Embryonic facial prominence (tissue), 1 donor: Measurements from ENCODE around the gene CSK.
"Not testable (repeated sequence)": the region's sequence is repeated elsewhere in the genome, so short reads cannot be mapped to it uniquely, and the experiment has no call there.

Experiments
- DNase-seq: peaks from one replicate; pipeline ENCODE4 v3.0.0-alpha.2; 2016; ENCODE audit errors: extremely low spot score

Gene CSK

DNA sequence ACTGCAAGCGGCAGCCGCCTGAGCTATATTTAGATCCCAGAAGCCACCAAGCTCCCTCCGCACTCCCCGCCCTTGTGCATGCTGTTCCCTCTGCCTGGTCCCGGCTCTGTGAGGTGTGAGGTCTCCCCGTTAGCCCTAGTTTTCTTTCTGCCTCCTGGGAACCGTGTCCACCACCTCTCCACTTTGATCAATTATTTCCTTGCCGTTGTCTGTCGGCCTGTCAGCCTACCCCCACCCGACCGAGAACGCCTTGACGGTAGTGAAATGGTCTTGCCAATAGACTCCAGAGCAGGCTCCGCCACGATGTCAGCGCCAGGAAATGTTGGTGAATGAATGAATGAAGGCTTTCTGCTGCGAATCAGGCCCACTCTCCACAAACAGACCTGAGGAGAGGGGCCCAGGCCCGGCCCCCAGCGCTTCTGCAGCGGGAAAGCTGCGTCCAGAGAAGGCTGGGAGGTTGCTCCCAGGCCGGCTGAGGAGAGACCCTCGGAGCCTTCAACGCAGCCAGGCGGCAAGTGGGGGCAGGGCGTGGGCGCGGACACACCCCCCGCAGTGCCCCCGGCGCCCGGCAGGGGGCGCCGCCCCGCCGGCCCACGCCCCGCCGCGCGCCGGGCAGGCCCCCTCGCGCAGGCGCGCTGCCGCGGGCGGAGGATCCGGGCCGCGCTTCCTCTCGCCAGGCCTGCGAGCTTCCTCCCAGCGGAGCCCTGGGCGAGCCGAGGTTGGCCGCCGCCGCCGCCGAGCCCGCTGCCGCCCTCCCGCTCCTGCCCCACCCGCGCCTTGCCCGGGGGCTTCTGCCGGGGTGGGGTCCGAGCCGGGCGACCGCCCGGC is at the start of gene CSK:
TSS of gene CSK (plus strand) at position 650 of the 828 bp plus-strand sequence. CDS start 16,218 bp downstream, outside the sequence.
- DNase-seq, result no peak

DNA sequence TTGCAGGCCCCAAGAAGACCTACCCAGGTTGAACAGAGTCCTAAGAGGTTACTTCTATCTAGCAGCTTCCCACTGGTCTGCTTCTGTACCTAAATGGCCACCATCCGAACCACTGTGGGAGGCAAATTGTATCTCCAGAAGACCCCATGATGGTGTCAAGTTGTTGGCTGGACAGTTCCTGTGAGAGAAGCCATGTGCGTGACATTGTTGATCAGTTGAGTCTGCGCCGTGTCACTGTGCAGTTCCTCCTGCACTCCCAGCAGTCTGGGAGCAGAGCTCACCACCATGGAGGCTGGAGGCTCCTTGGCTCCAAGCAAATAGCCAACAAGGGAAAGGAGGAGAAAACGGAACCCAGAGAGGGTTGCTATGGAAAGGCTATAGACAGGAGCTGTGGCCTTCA is 49.0 kb upstream of the CSK start:
- DNase-seq, result no peak

DNA sequence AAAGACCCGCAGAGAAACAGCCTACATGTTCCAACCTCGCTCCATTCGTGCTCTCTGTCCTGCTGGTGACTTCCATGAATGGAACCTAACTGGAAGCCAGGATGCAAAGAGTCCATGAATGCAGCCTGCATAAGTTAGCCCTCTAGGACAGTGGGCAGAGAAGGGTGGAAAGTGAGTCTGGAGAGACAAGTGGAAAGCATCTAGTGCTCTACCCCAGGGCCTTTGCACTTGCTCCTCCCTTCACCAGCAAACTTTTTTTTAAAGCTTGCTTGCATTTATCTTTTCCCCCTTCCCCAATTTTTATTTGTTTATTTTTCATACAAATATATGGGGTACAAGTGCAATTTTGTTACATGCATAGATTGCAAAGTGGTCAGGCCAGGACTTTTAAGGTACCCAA is 48.6 kb upstream of the CSK start:
- no peak for DNase-seq

DNA sequence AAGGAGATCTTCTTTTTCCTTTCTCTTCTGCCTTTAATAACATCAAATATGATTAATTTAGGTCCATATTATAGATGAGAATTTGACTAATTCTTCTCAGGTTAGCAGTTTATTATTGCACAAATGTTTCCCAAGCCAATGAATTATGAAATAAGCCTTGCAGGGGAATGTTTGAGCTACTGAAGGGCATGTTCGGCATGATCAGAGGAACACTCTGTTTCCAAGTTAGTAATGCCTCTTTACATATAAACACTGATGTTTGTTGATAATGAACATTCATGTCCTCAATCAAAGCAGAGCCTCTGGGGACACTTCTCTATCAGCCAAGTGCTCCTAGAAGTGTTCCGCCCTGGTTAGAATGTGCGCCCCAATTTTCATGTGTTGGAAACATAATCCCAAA is 46.6 kb upstream of the CSK start:
- no peak for DNase-seq

DNA sequence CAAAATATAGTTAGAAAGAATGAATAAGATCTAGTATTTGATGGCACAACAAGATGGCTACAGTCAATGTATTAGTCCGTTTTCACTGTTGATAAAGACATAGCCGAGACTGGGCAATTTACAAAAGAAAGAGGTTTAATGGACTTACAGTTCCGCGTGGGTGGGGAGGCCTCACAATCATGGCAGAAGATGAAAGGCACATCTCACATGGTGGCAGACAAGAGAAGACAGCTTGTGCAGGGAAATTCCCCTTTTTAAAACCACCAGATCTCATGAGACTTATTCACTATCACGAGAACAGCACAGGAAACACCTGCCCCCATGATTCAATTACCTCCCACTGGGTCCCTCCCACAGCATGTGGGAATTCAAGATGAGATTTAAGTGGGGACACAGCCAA is 43.6 kb upstream of the CSK start:
- DNase-seq, result not testable (repeated sequence)

DNA sequence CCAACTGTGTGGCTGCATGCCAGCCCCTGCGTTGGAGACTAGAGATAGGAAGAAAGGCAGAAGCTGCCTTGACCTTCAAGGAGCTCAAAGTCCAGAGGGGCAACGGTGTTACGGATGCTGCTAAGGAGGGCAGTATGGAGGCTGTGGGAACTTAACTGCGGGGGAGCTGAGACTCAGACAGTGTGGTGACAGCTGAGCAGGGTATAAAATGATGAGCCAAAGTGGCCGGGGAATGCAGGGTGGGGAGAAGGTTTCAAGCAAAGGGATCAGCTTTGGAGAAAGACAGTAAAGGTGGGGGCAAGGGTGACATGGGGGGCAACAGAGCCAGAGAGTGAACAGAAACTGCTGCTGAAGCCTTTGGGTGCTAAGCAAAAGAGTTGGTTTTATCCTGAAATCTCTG is 39.5 kb upstream of the CSK start:
- DNase-seq, result no peak

DNA sequence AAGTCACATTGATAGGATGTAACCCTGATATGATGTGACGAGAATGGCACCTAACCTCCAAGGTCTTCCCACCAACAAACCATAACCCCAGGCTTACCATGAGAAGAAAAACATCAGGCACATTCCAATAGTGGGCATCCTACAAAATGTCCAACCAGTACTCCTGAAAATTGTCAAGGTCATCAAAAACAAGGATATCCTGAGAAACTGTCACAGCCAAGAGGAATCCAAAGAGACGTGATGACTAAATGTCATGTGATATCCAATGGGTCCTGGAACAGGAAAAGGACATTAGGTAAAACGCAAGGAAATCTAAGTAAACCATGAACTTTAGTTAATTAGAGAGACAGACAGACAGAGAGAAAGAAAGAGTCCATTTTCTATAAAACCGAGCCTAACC is 35.5 kb upstream of the CSK start:
- DNase-seq, result no peak

DNA sequence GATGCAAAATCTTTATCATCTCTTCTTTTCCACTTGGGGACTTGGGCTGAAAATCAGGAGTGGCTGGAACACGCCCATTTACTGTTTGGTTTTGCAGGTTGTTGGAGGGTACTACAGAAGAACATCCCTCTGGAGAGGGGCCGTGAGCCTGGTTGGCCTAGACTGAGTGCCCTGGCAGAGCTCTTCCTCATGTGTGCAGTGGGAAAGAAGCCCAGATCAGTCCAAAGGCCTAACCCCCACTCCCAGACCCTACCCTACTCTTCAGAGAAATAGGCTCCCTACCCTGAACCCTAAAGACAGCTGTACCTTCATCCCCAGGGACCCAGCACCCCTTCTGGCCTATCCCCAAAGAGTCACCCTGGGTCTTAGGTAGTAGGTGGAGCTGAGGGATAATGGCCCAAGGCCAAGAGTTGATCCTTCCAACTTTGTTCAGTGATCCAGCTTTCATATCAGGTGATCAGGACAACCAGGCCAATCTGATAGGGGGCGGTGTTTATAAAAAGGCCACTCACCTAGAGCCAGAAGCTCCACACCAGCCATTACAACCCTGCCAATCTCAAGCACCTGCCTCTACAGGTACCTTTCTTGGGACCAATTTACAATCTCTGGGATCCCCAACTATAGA is 33.4 kb upstream of the CSK start, which contains the start of gene CYP1A2:
TSS of gene CYP1A2 (plus strand) at position 524 of the 625 bp plus-strand sequence. CDS start 894 bp downstream, outside the sequence.
- DNase-seq, result no peak

DNA sequence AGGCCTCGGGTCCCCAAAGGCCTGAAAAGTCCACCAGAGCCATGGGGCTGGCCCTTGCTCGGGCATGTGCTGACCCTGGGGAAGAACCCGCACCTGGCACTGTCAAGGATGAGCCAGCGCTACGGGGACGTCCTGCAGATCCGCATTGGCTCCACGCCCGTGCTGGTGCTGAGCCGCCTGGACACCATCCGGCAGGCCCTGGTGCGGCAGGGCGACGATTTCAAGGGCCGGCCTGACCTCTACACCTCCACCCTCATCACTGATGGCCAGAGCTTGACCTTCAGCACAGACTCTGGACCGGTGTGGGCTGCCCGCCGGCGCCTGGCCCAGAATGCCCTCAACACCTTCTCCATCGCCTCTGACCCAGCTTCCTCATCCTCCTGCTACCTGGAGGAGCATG is 32.0 kb upstream of the CSK start:
- no peak for DNase-seq

DNA sequence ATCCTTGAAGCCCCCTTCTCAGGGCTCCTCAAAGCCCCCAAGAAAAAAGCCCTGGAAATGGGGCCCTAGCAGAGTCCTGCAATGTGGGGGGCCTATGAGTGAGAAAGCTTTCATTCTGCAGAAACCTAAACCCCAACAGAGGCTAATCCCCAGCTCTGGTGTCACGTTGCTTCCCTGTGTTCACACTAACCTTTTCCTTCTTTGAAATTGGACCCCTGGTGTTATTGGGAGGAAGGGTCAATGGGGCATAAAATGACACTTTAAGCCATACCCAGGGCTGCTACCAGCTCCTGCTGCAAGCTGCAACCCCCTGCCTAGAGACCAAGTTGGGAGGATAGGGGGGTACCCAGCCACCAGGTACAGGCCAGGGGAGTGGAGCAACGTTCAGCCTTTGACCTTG is 31.1 kb upstream of the CSK start:
- no peak for DNase-seq

DNA sequence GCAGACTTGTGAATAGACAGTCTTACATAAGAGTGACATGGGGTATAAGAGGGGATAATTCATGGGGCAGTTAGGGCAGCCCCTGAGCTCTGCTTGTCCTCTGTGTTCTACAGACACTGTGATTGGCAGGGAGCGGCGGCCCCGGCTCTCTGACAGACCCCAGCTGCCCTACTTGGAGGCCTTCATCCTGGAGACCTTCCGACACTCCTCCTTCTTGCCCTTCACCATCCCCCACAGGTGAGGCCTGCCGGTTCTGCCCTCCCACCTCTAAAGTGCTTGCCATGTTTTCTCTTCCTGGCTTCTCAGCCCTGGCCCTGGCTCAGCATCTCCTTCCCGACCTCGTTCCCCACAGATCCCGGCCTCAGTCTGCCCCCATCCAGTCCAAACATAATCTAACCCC is 29.9 kb upstream of the CSK start:
- no peak for DNase-seq

DNA sequence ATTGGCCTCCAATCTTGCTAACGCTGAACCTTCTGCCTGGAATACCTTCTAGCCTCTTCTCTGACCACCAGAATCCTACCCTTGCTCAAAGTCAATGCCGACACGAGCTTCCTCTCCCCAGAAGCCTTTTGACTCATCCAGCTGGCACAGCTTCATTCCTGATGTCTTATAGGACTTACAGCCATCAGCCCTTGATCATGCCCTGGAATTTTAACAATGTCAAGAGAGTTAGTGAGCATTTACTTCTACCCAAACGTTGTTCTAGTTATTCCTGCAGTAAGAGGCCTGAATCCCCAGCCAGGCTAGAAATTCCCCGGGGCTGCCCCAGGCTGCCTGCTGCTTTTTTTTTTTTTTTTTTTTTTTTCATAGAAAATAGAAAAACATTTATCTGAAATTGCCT is 29.3 kb upstream of the CSK start:
- DNase-seq, result no peak

DNA sequence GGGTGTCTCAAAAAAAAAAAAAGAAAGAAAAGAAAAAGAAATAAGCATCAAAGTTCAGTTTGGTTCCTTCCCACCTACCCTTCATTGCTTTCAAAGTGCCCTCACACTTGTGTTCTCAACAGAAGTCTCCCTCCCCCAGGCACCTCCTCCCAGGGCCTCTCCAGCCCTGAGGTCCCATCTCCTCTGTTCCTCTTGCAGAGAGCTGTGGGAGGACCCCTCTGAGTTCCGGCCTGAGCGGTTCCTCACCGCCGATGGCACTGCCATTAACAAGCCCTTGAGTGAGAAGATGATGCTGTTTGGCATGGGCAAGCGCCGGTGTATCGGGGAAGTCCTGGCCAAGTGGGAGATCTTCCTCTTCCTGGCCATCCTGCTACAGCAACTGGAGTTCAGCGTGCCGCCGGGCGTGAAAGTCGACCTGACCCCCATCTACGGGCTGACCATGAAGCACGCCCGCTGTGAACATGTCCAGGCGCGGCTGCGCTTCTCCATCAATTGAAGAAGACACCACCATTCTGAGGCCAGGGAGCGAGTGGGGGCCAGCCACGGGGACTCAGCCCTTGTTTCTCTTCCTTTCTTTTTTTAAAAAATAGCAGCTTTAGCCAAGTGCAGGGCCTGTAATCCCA is 27.2 kb upstream of the CSK start:
- DNase-seq, result no peak

DNA sequence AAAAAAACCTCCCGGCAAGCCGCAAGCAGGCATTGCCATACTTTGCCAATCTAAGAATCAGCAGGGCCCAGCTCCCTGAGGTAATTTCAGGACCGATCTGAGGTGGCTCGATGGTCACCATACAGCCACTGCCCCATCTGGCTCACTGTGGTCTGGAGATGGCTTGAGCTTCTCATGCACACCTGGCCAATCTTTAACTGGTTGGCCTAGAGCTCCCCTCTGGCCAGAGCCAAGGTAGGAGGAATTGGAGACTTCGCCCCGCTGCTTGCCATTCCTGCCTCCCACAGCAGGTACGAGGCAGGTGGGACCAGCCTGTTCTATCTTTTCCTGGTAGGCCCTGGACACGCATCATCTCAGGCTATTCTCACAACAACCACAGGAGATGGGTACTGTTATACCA is 23.1 kb upstream of the CSK start:
- DNase-seq, result no peak

DNA sequence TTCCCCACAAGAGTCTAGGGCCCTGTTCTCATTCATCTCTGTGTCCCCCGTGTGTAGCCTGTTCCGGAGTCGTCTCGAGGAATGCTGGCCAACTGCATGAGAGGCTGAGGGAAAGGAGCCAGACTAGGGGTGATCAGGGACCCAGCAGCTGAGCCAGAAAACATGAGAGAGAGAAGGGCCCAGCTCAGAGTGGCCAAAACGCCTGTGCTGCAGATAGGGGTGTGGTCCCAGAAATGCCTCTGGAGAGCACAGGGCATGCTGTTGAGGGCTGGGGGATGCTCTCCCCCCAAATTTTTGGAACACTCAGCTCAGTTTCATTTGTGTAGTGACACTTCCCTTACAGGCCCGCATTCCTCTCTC is 19.1 kb upstream of the CSK start:
- DNase-seq, result no peak

DNA sequence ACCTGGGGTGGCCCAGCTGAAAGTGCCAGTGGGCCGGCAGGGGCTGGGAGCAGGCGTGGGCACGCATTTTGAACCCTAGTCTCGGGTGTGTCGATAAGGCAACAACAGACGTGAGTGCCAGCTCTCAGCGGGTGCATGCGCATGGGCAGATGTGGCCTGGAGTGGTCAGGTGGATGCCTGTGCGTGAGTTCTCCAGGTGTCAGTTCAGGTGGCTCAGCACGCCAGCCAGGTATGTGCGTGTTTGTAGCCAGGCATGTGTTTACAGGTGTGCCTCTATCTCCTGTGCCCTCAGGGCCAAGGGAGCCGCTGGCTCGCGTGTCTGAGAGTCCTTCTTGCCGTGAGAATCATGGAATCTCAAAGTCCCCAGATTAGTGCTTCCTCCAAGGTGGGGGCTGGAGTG is 18.5 kb upstream of the CSK start:
- DNase-seq, result no peak

DNA sequence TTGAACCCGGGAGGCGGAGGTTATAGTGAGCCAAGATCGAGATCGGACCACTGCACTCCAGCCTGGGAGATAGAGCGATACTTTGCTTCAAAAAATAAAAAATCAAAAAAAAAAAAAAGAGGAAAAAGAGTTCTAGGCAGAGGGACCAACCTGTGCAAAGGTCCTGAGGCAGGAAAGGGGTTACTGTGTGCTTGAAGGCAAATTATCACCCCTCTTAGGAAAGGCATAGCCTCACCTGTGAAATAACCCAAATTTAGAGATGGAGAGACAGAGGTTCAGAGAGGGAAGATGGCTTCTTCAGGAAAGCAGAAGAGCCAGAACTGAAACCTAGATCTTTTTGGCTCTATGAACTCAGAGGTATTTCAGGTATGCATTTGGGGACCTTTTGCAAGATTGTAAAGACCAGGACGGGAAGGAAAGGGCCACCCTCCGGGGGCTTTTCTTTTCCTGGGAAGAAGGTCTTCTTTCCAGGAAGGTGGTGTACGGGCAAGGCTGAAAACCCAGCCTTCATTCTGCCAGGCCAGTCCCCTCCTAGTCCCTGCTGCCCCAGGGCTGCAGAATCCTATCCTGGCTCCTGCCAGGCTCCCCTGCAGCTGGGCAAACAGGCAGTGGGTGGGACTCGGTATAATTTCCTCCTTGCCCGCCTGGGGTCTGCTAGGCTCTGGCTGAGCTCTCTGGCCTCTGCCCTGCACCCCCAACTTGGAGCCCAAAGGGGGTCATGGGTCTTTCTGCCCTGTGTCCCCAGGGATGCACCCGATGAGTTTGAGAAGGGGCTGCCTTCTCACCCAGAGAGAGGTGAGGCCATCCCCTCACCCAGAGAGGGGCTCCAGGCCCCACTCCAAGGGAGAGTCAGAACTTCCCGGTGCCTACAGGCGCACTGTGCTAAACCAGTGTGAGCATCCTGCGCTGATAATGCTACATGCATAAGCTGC is 14.4 kb upstream of the CSK start:
- DNase-seq, result no peak

DNA sequence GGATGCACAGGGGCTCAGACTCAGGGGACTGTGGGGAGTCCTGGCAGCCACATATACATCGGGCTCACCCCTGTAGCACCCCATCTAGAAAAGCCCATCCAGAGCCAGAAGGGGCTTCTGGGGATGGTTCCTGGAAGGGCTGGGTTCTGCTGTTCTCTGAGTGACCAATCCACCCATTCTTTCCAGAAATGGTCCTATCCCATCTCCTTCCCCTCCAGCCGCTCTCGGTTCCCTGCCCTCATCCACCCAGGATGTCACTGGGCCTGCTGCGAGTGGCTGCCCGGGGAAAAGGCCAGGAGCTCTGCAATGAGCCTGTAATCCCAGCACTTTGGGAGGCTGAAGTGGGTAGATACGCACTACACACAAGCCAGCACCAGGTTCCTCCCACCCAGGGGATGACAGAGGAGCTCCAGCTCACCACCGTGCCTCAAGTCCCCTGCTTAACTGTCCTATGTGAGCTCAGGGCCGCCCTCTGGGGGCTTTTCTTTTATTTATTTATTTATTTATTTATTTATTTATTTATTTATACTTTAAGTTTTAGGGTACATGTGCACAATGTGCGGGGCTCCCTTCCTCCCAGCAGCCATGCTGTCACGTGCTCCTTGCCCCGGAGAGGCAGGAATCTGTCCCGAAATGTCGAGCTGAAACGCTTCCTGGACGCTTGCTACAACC is 13.6 kb upstream of the CSK start:
- no peak for DNase-seq

DNA sequence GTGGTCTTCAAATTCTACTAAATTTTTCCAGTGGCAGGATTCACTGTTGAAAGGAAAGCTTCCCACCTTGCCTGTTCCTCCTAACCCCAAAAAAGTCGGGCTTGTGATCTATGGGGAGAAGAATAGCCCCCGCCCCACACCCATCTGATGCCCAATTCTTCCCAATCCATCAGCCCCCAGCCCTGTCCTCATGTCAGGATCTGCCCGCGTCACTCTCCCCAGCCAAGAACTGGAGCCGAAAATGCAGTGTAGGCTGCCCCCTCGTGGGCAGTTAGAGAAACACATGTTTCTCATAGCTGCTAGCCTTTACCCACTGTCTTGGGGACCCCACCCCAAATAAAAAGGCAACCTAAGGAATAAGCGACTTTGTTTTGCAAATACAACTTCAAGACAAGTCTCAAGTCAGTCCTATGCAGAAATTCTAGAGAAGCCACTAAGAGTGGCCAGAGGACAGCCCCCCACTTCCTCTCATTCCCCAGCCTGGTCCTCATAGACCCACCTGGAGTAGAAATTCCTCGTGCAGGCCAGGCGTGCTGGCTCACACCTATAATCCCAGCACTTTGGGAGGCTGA is 13.0 kb upstream of the CSK start:
- no peak for DNase-seq

DNA sequence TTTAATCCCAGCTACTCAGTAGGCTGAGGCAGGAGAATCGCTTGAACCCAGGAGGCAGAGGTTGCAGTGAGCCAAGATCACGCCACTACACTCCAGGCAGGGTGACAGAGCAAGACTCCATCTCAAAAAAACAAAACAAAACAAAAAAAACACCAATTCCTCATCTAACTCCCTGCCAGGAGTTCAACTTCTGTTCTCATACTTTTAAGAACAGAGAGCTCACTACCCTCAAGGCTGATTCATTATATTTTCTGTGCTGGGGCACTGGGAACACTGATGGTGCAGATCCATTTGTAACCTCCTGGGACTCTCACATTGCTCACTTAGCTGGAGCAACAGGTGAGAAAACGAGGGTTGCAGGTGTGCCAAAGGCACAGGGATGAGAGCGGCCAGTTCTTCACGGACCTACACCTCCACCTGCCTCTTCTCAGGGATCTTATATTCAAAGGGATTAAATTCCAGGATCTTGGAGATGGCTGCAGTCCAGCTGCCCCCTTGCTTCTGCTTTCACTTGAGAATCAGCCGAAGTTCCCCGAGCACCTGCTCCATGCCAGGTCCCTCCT is 12.3 kb upstream of the CSK start:
- no peak for DNase-seq
